IMR-90 (cell line): ENCODE measurements around the gene SLC30A9.

Experiments used
- CHD1 ChIP-seq: IDR thresholded peaks from 2 replicates; pipeline ENCODE4 v1.6.1; 2012; ENCODE audit warnings: low read depth, low read length, improper control_type of control experiment
- CTCF ChIP-seq: conservative IDR thresholded peaks from 2 replicates; pipeline ENCODE4 v1.5.1; 2012; ENCODE audit warnings: mild to moderate bottlenecking, low read depth, low read length, improper control_type of control experiment
- RAD21 ChIP-seq: IDR thresholded peaks from 2 replicates; pipeline ENCODE4 v1.6.1; 2012; ENCODE audit warnings: low read length, improper control_type of control experiment
- RCOR1 ChIP-seq: IDR thresholded peaks from 2 replicates; pipeline ENCODE4 v1.6.1; 2012; ENCODE audit warnings: mild to moderate bottlenecking, low read length, improper control_type of control experiment; ENCODE audit not compliant: insufficient replicate concordance
- USF2 ChIP-seq: fragments of 150-350 bp; IDR thresholded peaks from 2 replicates; pipeline ENCODE4 v1.6.1; 2017; ENCODE audit warnings: mild to moderate bottlenecking, antibody characterized with exemption, low read length, low read depth

GRCh38 chr4:42136371-42136770 lies 146.0 kb downstream of the SLC30A9 start:
- TF ChIP-seq CTCF = no peak
- no peak for TF ChIP-seq RCOR1
- no peak for TF ChIP-seq RAD21
- no peak for TF ChIP-seq CHD1
- no peak for TF ChIP-seq USF2
